Hepatocyte (in vitro differentiated cells): ENCODE measurements around the gene MALAT1. TPM values are rescaled to one million over a fixed set of nuclear protein-coding genes. Genes with fewer than 3 reads are reported as not detected.

ENCODE experiments used
- DNase-seq: peaks from one replicate; pipeline ENCODE4 v3.0.0-alpha.2; 2016; ENCODE audit warnings: low spot score
- H2AFZ ChIP-seq: fragments of 200-600 bp; sonication (generic); 2 replicates; pipeline ENCODE4 v1.6.0; 2016; ENCODE audit warnings: antibody characterized with exemption, mild to moderate bottlenecking
- H3K27ac ChIP-seq: fragments of 200-600 bp; sonication (generic); 2 replicates; pipeline ENCODE4 v1.5.1; 2016; ENCODE audit warnings: mild to moderate bottlenecking
- H3K27me3 ChIP-seq: fragments of 200-600 bp; sonication (generic); 2 replicates; pipeline ENCODE4 v1.6.1; 2016
- H3K36me3 ChIP-seq: fragments of 200-600 bp; sonication (generic); replicated peaks from 2 replicates; pipeline ENCODE4 v1.5.1; 2016; ENCODE audit warnings: low read depth; ENCODE audit not compliant: insufficient read depth
- H3K4me1 ChIP-seq: fragments of 200-600 bp; sonication (generic); 2 replicates; pipeline ENCODE4 v1.5.1; 2016; ENCODE audit warnings: mild to moderate bottlenecking, moderate library complexity; ENCODE audit not compliant: insufficient read depth
- H3K4me2 ChIP-seq: fragments of 200-600 bp; sonication (generic); 2 replicates; pipeline ENCODE4 v1.6.0; 2016
- H3K4me3 ChIP-seq: fragments of 200-600 bp; sonication (generic); 2 replicates; pipeline ENCODE4 v1.5.1; 2016; ENCODE audit warnings: mild to moderate bottlenecking
- H3K79me2 ChIP-seq: fragments of 200-600 bp; sonication (generic); 2 replicates; pipeline ENCODE4 v1.6.0; 2017; ENCODE audit warnings: mild to moderate bottlenecking
- H3K9me2 ChIP-seq: fragments of 200-600 bp; sonication (generic); replicated peaks from 2 replicates; pipeline ENCODE4 v1.6.0; 2017; ENCODE audit warnings: mild to moderate bottlenecking; ENCODE audit not compliant: insufficient read depth
- H3K9me3 ChIP-seq: fragments of 200-600 bp; sonication (generic); 2 replicates; pipeline ENCODE4 v1.5.1; 2016; ENCODE audit warnings: low read depth, mild to moderate bottlenecking
- H4K20me1 ChIP-seq: fragments of 200-600 bp; sonication (generic); 2 replicates; pipeline ENCODE4 v1.6.0; 2016; ENCODE audit warnings: mild to moderate bottlenecking; ENCODE audit not compliant: insufficient read depth, poor library complexity, severe bottlenecking
- EZH2 ChIP-seq: fragments of 200-600 bp; sonication (generic); IDR thresholded peaks from 2 replicates; pipeline ENCODE4 v1.6.1; 2016; ENCODE audit warnings: antibody characterized with exemption, mild to moderate bottlenecking, borderline replicate concordance
- EZH2phosphoT487 ChIP-seq: fragments of 200-600 bp; sonication (generic); IDR thresholded peaks from one replicate; pipeline ENCODE4 v1.6.1; 2018; ENCODE audit warnings: antibody characterized with exemption, mild to moderate bottlenecking, low read depth, moderate library complexity; ENCODE audit not compliant: unreplicated experiment, severe bottlenecking
- WGBS: methylation state at CpG from one replicate; pipeline ENCODE4 v1.1.6; 2016; ENCODE audit warnings: low lambda C conversion rate; ENCODE audit errors: missing lambda C conversion rate; 5-methylcytosine and 5-hydroxymethylcytosine counted together
- polyA plus RNA-seq: library from polyadenylated mRNA; unstranded; fragments of >200 nt; fragmentation: Nextera tagmentation; extraction: Ambion mirVana; gene quantifications from 2 replicates; pipeline ENCODE4 v1.2.1, GENCODE V29; 2016
- total RNA-seq: library from RNA; depleted of rRNA; stranded (reverse); fragments of >200 nt; gene quantifications from 2 replicates; pipeline ENCODE4 v1.2.3, GENCODE V29; 2014
- TF ChIP-seq, protein P1 (sequence below): fragments of 200-600 bp; sonication (generic); IDR thresholded peaks from 2 replicates; pipeline ENCODE4 v1.5.1; 2016; ENCODE audit warnings: antibody characterized with exemption, mild to moderate bottlenecking; ENCODE audit not compliant: poor library complexity

MALAT1 gene
- total and polyA plus RNA-seq, 2 experiments from 2014 or later: 8,000 to 16,690 TPM

- Histone ChIP-seq H3K27ac (peak overlapping the region; percentile 99), H3K27me3 (no peaks in the 10 kb centered on the region), H4K20me1 (no peaks in the 10 kb centered on the region), H3K4me1 (peaks cover 45% of the 10 kb centered on the region), H3K4me2 (peak overlapping the region; percentile 94), H3K9me3 (no peaks in the 10 kb centered on the region), H3K4me3 (peak overlapping the region; percentile 52), H3K79me2 (peaks cover 80% of the 10 kb centered on the region), H3K9me2 (no peaks in the 10 kb centered on the region), H3K36me3 (no peaks in the 10 kb centered on the region), H2AFZ (no peak overlapping the region)
- WGBS: 4% methylated on average over 30 of the region's 60 CpGs
- DNase-seq: peak; percentile 99
- TF ChIP-seq EZH2phosphoT487: no peak
- TF ChIP-seq, protein P1, sequence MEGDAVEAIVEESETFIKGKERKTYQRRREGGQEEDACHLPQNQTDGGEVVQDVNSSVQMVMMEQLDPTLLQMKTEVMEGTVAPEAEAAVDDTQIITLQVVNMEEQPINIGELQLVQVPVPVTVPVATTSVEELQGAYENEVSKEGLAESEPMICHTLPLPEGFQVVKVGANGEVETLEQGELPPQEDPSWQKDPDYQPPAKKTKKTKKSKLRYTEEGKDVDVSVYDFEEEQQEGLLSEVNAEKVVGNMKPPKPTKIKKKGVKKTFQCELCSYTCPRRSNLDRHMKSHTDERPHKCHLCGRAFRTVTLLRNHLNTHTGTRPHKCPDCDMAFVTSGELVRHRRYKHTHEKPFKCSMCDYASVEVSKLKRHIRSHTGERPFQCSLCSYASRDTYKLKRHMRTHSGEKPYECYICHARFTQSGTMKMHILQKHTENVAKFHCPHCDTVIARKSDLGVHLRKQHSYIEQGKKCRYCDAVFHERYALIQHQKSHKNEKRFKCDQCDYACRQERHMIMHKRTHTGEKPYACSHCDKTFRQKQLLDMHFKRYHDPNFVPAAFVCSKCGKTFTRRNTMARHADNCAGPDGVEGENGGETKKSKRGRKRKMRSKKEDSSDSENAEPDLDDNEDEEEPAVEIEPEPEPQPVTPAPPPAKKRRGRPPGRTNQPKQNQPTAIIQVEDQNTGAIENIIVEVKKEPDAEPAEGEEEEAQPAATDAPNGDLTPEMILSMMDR: no peak
- no peak for TF ChIP-seq EZH2
Observed at GRCh38 chr11:65477149-65477965, 21.5 kb upstream of the MALAT1 start.

- H3K4me1 ChIP-seq: peaks cover 39% of the 10 kb centered on the region
- no peaks in the 10 kb centered on the region for H3K36me3 ChIP-seq
- peak overlapping the region; percentile 94 for H3K4me2 ChIP-seq
- no peaks in the 10 kb centered on the region for H3K27me3 ChIP-seq
- no peaks in the 10 kb centered on the region for H4K20me1 ChIP-seq
- no peaks in the 10 kb centered on the region for H3K9me3 ChIP-seq
- H3K79me2 ChIP-seq: peaks cover 72% of the 10 kb centered on the region
- no peaks in the 10 kb centered on the region for H3K9me2 ChIP-seq
- TF ChIP-seq EZH2phosphoT487: no peak
- TF ChIP-seq, protein P1: no peak
- no peak for TF ChIP-seq EZH2
- H3K4me3 ChIP-seq: no peak overlapping the region
- WGBS: 69% methylated on average over 32 of the region's 33 CpGs
- H3K27ac ChIP-seq: peak overlapping the region; percentile 99
- DNase-seq: peak; percentile 48
- no peak overlapping the region for H2AFZ ChIP-seq
Observed at GRCh38 chr11:65478388-65479183, 20.3 kb upstream of the MALAT1 start.

DNA sequence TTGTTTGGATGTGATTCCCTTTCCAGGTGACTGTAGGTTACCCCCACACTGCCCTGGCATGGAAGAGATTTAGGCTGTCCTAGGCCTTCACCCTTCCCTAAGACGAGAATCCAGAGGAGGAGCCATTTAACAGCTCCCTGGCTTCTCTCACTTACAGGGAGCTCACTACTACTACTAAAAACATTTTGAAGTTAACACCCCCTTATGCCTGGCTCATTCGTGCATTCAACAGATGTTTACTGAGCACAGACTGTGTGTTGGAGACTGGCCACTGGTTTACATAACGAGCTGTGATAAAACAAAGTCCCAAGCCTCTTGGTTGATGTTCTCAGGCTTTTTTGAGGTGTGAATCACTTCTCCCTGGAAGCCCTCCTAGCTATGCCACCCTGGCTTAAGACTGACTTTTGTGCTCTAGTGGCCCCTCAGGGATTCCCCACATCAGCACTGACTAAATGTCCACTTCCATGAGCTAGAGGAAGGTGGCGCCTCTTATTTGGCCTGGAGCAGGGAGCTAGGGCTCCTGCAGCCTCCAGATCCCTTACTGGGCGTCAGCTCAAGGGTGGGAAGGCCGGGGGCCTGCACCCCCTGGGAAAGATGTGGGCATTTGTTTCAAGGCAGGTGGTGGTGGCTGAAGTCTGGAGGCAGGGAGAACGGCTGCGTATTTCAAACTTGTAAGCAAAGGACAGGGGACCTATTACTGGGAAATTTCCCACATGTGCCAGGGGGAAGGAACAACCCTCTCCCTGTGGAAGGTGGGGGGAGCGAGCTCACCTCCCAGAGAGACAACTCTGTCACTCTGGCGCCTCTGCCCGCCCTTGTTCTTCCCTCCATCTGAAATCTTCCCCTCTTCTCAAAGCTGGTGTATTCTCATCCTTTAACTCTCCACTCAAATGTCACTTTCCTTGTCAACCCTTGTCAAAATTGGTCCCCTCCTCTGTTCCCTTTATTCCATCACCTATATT is 19.4 kb upstream of the MALAT1 start:
- Histone ChIP-seq H3K79me2 (peaks cover 66% of the 10 kb centered on the region), H2AFZ (no peak overlapping the region)
- 60% methylated on average over 11 of the region's 11 CpGs for WGBS

More for the DNA sequence above, 19.4 kb upstream of the MALAT1 start:
- DNase-seq: peak; percentile 71
- Histone ChIP-seq H3K4me1 (peaks cover 39% of the 10 kb centered on the region), H3K4me2 (peak overlapping the region; percentile 94), H3K4me3 (no peak overlapping the region), H3K27me3 (no peaks in the 10 kb centered on the region), H3K9me2 (no peaks in the 10 kb centered on the region), H3K27ac (peak overlapping the region; percentile 99), H3K36me3 (no peaks in the 10 kb centered on the region), H3K9me3 (no peaks in the 10 kb centered on the region), H4K20me1 (no peaks in the 10 kb centered on the region)
- TF ChIP-seq EZH2phosphoT487 (no peak), EZH2 (no peak)
- TF ChIP-seq, protein P1: peak; percentile 33
